Retinal pigment epithelial cell (primary cell): ENCODE data around the gene CYP4A22.

Experiments
- DNase-seq: peaks from one replicate; pipeline ENCODE4 v3.0.0-alpha.2; 2010; ENCODE audit warnings: low read depth
- H3K4me3 ChIP-seq: 2 replicates; pipeline ENCODE4 v1.5.1; 2011; ENCODE audit warnings: mild to moderate bottlenecking, low read length, control low read depth, moderate library complexity
- CTCF ChIP-seq: conservative IDR thresholded peaks from 2 replicates; pipeline ENCODE4 v1.5.1; 2011; ENCODE audit warnings: low read depth, low read length, control low read depth, inconsistent platforms

Gene CYP4A22

GRCh38 chr1:47160716-47161115 lies 23.5 kb downstream of the CYP4A22 start:
- no peak overlapping the region for H3K4me3 ChIP-seq
- no peak for DNase-seq
- no peak for TF ChIP-seq CTCF

GRCh38 chr1:47161298-47162040 lies 24.2 kb downstream of the CYP4A22 start:
- TF ChIP-seq CTCF = no peak
- no peak overlapping the region for H3K4me3 ChIP-seq
- DNase-seq = no peak

- DNase-seq = no peak
- no peak for TF ChIP-seq CTCF
- H3K4me3 ChIP-seq = no peak overlapping the region
Measured at GRCh38 chr1:47164552-47164951, 27.3 kb downstream of the CYP4A22 start.

- H3K4me3 ChIP-seq = no peak overlapping the region
- DNase-seq = no peak
- no peak for TF ChIP-seq CTCF
Measured at GRCh38 chr1:47172782-47173181, 35.5 kb downstream of the CYP4A22 start.

GRCh38 chr1:47174656-47175020 lies 37.4 kb downstream of the CYP4A22 start:
- no peak overlapping the region for H3K4me3 ChIP-seq
- TF ChIP-seq CTCF = no peak
- no peak for DNase-seq

GRCh38 chr1:47175227-47175934 lies 38.1 kb downstream of the CYP4A22 start:
- DNase-seq = no peak
- no peak overlapping the region for H3K4me3 ChIP-seq
- peak; percentile 100 for TF ChIP-seq CTCF

- H3K4me3 ChIP-seq = no peak overlapping the region
- no peak for TF ChIP-seq CTCF
- no peak for DNase-seq
Measured at GRCh38 chr1:47178020-47178419, 40.8 kb downstream of the CYP4A22 start.
